HL-60 (cell line): Measurements from ENCODE around the gene IL4I1.

Source experiments
- DNase-seq, 2 experiments: peaks; one replicate each; pipeline ENCODE4 v3.0.0-alpha.2; 2010 to 2020; ENCODE audit warnings: low read depth in 1 of 2, low spot score in 1 of 2
- H3K27ac ChIP-seq: fragments of 250-450 bp; sonication (Bioruptor Pico); replicated peaks from 2 replicates; pipeline ENCODE4 v1.5.1; 2020; ENCODE audit warnings: mild to moderate bottlenecking, moderate library complexity
- H3K27me3 ChIP-seq: fragments of 250-450 bp; sonication (Bioruptor Pico); 2 replicates; pipeline ENCODE4 v1.5.1; 2021; ENCODE audit warnings: mild to moderate bottlenecking, moderate library complexity; ENCODE audit not compliant: insufficient read depth, poor library complexity, severe bottlenecking
- H3K4me3 ChIP-seq: replicated peaks from 2 replicates; pipeline ENCODE4 v1.5.1; 2011; ENCODE audit warnings: mild to moderate bottlenecking, control low read depth, low read length; ENCODE audit not compliant: insufficient read depth
- GABPA ChIP-seq: IDR thresholded peaks from 2 replicates; pipeline ENCODE4 v1.6.1; 2012; ENCODE audit warnings: low read depth
- POLR2AphosphoS5 ChIP-seq: IDR thresholded peaks from 2 replicates; pipeline ENCODE4 v1.6.1; 2012; ENCODE audit warnings: low read depth
- REST ChIP-seq: IDR thresholded peaks from 2 replicates; pipeline ENCODE4 v1.6.1; 2012; ENCODE audit warnings: low read depth; ENCODE audit not compliant: insufficient replicate concordance
- SPI1 ChIP-seq: IDR thresholded peaks from 2 replicates; pipeline ENCODE4 v1.6.1; 2012; ENCODE audit warnings: low read depth, mild to moderate bottlenecking, borderline replicate concordance
- TF ChIP-seq, protein P1 (sequence below): IDR thresholded peaks from one replicate; pipeline ENCODE4 v1.5.1; 2011; ENCODE audit warnings: low read length, control low read depth, inconsistent platforms; ENCODE audit not compliant: insufficient read depth

IL4I1 gene

GRCh38 chr19:49861541-49862378 lies 34.9 kb downstream of the IL4I1 start:
- Histone ChIP-seq H3K27me3 (no peaks in the 10 kb centered on the region), H3K4me3 (no peak overlapping the region), H3K27ac (no peak overlapping the region)
- no peak for DNase-seq
- no peak for TF ChIP-seq SPI1
- TF ChIP-seq, protein P1, sequence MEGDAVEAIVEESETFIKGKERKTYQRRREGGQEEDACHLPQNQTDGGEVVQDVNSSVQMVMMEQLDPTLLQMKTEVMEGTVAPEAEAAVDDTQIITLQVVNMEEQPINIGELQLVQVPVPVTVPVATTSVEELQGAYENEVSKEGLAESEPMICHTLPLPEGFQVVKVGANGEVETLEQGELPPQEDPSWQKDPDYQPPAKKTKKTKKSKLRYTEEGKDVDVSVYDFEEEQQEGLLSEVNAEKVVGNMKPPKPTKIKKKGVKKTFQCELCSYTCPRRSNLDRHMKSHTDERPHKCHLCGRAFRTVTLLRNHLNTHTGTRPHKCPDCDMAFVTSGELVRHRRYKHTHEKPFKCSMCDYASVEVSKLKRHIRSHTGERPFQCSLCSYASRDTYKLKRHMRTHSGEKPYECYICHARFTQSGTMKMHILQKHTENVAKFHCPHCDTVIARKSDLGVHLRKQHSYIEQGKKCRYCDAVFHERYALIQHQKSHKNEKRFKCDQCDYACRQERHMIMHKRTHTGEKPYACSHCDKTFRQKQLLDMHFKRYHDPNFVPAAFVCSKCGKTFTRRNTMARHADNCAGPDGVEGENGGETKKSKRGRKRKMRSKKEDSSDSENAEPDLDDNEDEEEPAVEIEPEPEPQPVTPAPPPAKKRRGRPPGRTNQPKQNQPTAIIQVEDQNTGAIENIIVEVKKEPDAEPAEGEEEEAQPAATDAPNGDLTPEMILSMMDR: no peak
- TF ChIP-seq GABPA: no peak
- no peak for TF ChIP-seq REST
- TF ChIP-seq POLR2AphosphoS5: no peak

DNA sequence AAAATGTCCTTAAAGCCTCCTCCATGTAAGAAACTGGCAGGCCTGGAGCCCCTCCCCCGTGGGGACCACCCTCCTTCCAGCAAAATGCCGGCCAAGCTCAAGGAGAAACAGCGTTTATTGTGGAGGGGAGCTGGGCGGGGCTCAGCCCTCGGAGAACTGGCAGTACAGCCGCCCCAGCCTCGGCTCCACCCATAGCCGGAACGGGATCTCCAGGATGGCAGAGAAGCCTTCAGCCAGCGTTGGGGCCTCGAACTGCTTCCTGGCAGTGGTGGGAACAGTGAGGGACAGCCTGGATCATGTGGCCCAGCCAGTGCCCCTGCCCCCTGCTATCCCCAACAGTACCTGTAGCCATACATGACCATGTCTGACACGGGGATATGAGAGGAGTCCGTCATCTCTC lies 35.6 kb downstream of the IL4I1 start:
- Histone ChIP-seq H3K27me3 (no peaks in the 10 kb centered on the region), H3K27ac (no peak overlapping the region), H3K4me3 (no peak overlapping the region)
- TF ChIP-seq POLR2AphosphoS5: peak; percentile 12; the same call in 1 of the 2 replicates
- TF ChIP-seq GABPA: no peak
- DNase-seq: no peak

- Histone ChIP-seq H3K4me3 (no peak overlapping the region), H3K27me3 (no peaks in the 10 kb centered on the region), H3K27ac (no peak overlapping the region)
- 0 out of 2 replicates have a peak, but pooled peaks have one; percentile 0 for TF ChIP-seq POLR2AphosphoS5
- TF ChIP-seq, protein P1: no peak
- DNase-seq: no peak
Measured at GRCh38 chr19:49860336-49861102, 36.2 kb downstream of the IL4I1 start.

GRCh38 chr19:49859682-49860335 lies 36.9 kb downstream of the IL4I1 start:
- Histone ChIP-seq H3K27me3 (no peaks in the 10 kb centered on the region), H3K4me3 (no peak overlapping the region), H3K27ac (no peak overlapping the region)
- DNase-seq: no peak
- TF ChIP-seq, protein P1: no peak
- TF ChIP-seq POLR2AphosphoS5: peak; percentile 28
- TF ChIP-seq REST: no peak
- no peak for TF ChIP-seq GABPA
- TF ChIP-seq SPI1: no peak
